Sigmoid colon (tissue), 4 donors: ENCODE data around the gene CRYBG1.

Experiments
- CTCF ChIP-seq, 4 experiments: fragments of 450-650 bp in 3 of 4; fragments of 200-600 bp in 1 of 4; IDR thresholded peaks; one replicate each; pipeline ENCODE4 v1.5.1; 2016 to 2019; ENCODE audit warnings: antibody characterized with exemption in 4 of 4, mild to moderate bottlenecking in 3 of 4, moderate library complexity in 2 of 4
- EP300 ChIP-seq, 4 donors: sonication (generic); formaldehyde crosslinking; IDR thresholded peaks; one replicate each; pipeline ENCODE4 v1.6.1; 2017; ENCODE audit warnings: antibody characterized with exemption in 4 of 4

- no peak for TF ChIP-seq CTCF (IDR thresholded peaks at IDR 0.05)
- no peak for TF ChIP-seq EP300 (IDR thresholded peaks at IDR 0.05)
Measured at GRCh38 chr6:106560996-106561685, 200.6 kb downstream of the CRYBG1 start.
